ENCODE data around the gene SEC61B. TPM values are rescaled to one million over a fixed set of nuclear protein-coding genes. Genes with fewer than 3 reads are reported as not detected.
A peak's percentile ranks its signal among the peaks of the same experiment; 100 is the strongest.
"Not testable (repeated sequence)": the region's sequence is repeated elsewhere in the genome, so short reads cannot be mapped to it uniquely, and the experiment has no call there.

Gene SEC61B
- total RNA-seq, 2 experiments from 2014 or later, result 83.8 to 87.8 TPM

DNA sequence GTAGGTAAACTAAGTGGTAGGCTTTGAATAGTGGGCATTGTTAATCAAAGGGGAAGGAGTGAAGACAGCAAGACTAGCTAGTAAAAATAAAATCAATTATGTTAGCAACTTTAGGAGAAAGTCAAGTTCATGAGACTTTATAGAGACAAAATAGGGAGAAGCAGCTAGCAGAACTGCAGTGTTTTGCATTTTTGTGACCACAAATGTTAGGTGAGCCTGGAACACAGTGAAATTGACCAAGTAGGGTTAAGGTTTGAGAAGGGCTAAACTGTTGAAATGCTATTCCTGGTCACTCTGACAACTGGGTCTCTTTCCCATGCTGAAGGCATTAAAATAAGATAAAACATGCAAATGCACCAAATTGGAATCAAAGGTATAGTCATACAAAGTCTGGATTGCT lies 13.0 kb downstream of the SEC61B start:
- peaks cover 19% of the 10 kb centered on the region for H3K36me3 Mint-ChIP-seq
- no peak overlapping the region for H3K4me3 Mint-ChIP-seq
- DNase-seq, result no peak
- no peak overlapping the region for H3K27ac Mint-ChIP-seq
- peaks cover 2% of the 10 kb centered on the region for H3K9me3 Mint-ChIP-seq
- no peak for ATAC-seq (ENCODE audit: low read depth)
- POLR2A ChIA-PET, result interaction anchor here (0.7 kb wide), 1 partner anchor 13 kb away, joined by 3 read pairs; the partner anchor contains the start of genes ALG2 and SEC61B
- H3K27me3 Mint-ChIP-seq, result no peaks in the 10 kb centered on the region
- H3K4me1 Mint-ChIP-seq, result peaks cover 14% of the 10 kb centered on the region

DNA sequence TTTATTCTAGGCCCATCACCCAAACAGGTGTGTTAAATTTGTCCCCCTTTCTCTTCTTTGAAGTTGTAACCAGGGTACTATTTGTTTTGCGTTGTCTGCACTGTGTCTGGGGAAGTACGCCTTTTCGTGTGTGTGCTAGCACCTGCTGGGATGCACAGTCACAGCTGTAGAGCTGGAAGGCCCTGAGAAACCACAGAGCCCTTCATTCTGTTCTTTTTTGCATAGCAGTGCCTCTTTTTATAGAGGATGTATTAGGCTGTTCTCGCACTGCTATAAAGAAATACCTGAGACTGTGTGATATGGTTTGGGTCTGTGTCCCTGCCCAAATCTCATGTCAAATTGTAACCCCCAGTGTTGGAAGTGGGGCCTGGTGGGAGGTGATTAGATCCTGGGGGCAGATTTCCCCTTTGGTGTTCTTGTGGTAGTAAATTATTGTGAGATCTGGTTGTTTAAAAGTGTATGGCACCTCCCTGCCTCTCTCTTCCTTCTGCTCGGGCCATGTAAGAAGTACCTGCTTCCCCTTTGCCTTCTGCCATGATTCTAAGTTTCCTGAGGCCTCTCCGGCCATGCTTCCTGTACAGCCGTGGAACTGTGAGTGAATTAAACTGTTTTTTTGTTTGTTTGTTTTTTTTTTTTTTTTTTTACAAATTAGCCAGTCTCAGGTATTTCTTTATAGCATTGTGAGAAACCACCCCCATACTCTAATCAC lies 14.0 kb downstream of the SEC61B start:
- peak overlapping the region; percentile 20 for H3K4me3 Mint-ChIP-seq
- H3K4me1 Mint-ChIP-seq, result peaks cover 14% of the 10 kb centered on the region
- no peak overlapping the region for H3K27ac Mint-ChIP-seq
- H3K27me3 Mint-ChIP-seq, result no peaks in the 10 kb centered on the region
- peaks cover 12% of the 10 kb centered on the region for H3K36me3 Mint-ChIP-seq
- ATAC-seq (ENCODE audit: low read depth), result peak; percentile 60
- peaks cover 2% of the 10 kb centered on the region for H3K9me3 Mint-ChIP-seq
- POLR2A ChIA-PET, result interaction anchor here (0.7 kb wide), 1 partner anchor 30 kb away, joined by 4 read pairs; no protein-coding TSS in a partner anchor
- no peak for DNase-seq

DNA sequence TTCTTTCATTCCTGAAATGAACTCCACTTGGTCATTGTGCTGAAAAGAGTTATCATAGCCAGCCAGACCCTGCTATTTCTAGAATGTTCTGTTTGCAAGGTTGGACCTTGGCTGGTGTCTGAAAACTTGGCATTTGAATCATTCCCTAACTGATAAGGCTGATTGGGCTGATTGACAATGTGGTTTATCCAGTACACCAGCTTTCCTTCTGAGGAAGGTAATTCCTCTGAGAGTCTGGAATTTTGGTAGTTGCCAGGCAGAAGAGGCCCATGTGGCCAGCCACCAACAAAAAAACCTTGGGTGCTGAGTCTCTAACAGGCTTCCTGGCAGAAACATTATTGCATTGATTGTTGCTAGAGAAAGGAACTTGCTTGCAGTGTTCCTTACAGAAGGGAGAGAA lies 15.3 kb downstream of the SEC61B start:
- POLR2A ChIA-PET, result no interaction called here

DNA sequence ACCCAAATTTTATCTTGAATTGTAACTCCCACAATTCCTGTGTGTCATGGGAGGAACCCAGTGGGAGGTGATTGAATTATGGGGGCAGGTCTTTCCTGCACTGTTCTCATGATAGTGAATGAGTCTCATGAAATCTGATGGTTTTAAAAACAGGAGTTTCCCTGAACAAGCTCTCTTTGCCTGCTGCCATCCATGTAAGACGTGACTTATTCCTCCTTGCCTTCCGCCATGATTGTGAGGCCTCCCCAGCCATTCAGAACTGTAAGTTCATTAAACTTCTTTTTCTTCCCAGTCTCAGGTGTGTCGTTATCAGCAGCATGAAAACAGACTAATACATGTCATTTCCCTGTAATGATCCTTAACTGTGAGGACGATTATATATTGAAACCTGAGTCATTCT lies 15.8 kb downstream of the SEC61B start:
- H3K9me3 Mint-ChIP-seq; DNase-seq; POLR2A ChIA-PET; H3K27ac Mint-ChIP-seq; ATAC-seq (ENCODE audit: low read depth); H3K27me3 Mint-ChIP-seq; H3K4me3 Mint-ChIP-seq: not testable (repeated sequence)
- peaks cover 14% of the 10 kb centered on the region for H3K4me1 Mint-ChIP-seq
- peaks cover 13% of the 10 kb centered on the region for H3K36me3 Mint-ChIP-seq

More for the DNA sequence above, 15.3 kb downstream of the SEC61B start:
- no peaks in the 10 kb centered on the region for H3K27me3 Mint-ChIP-seq
- no peak overlapping the region for H3K4me3 Mint-ChIP-seq
- H3K4me1 Mint-ChIP-seq, result peaks cover 14% of the 10 kb centered on the region
- H3K27ac Mint-ChIP-seq, result no peak overlapping the region
- peaks cover 11% of the 10 kb centered on the region for H3K36me3 Mint-ChIP-seq
- DNase-seq, result no peak
- no peak for ATAC-seq (ENCODE audit: low read depth)
- peaks cover 2% of the 10 kb centered on the region for H3K9me3 Mint-ChIP-seq

DNA sequence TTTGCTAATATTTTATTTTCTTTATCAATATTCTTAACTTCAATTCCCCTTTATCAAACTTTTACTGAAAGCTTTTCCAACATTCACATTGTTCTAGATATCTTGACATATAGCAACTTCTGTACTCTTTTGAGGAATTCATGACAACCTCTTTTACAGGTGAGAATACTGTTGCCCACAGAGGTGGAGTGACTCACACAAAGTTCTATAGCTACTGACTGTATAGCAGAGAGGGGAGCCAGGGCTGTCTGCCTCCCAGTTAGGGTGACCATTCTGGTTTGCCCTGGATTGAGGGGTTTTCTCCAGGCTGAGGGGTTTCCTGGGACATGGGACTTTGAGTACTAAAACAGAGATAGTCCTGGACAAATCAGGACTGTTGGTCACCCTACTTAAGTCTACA lies 16.2 kb downstream of the SEC61B start:
- H3K9me3 Mint-ChIP-seq, result peaks cover 2% of the 10 kb centered on the region

DNA sequence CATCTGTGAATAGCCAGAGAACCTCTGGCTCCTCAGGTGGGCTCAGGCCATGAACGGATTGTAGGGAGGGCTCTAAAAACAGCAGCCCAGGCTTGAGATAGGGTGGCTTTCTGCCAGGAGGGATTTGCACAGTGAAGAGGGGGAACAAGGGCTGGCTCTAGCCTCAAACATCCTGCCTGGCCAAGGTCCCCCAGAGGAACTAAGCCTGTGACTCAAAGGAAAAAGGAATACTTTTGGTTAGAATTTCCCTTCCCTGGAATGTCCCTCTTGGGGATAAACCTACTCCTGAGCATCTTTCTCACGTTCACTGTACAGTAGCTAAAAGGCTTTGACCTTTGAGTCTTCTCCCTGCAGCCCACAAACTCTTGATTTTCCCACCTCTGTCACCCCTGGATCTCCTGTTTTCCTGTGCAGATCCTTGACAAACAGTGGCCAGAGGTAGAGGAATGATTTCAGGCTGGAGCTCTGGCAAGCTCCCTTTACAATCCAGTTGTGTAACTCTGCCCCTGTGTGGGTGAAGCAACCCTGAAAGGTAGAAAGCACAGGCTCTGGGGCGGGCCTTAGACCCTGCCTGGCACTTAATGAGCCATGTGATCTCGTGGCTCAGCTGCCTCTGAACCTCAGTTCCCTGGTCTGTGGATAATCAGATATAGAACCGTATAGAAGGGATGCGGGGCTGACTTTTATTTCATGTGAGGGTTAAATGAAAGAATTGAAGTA lies 17.4 kb downstream of the SEC61B start:
- Mint-ChIP-seq H3K4me1 (peaks cover 15% of the 10 kb centered on the region), H3K27ac (no peak overlapping the region), H3K9me3 (peaks cover 2% of the 10 kb centered on the region), H3K27me3 (no peaks in the 10 kb centered on the region), H3K36me3 (peaks cover 9% of the 10 kb centered on the region), H3K4me3 (no peak overlapping the region)
- DNase-seq, result no peak
- no peak for ATAC-seq (ENCODE audit: low read depth)
- POLR2A ChIA-PET, result no interaction called here

More for the DNA sequence above, 16.2 kb downstream of the SEC61B start:
- no peaks in the 10 kb centered on the region for H3K27me3 Mint-ChIP-seq
- DNase-seq (no peak), ATAC-seq (ENCODE audit: low read depth) (no peak)
- H3K4me1 Mint-ChIP-seq, result peaks cover 14% of the 10 kb centered on the region
- H3K27ac Mint-ChIP-seq, result no peak overlapping the region
- H3K4me3 Mint-ChIP-seq, result no peak overlapping the region
- peaks cover 9% of the 10 kb centered on the region for H3K36me3 Mint-ChIP-seq
- POLR2A ChIA-PET, result no interaction called here

DNA sequence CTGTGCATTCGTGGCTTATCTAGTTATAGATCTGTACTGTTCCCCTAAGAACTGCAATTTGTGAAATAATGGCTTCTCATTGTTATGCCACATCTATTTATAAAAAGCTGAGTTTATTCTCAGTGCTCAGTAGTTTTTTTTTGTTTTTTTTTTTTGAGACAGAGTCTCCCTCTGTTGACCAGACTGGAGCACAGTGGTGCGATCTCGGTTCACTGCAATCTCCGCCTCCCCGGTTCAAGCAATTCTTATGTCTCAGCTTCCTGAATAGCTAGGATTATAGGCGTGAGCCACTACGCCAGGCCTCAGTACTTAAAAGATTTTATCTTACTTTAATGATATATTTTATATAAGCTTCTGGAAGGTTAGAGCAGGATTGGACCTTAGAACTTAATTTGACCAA lies 19.0 kb downstream of the SEC61B start:
- DNase-seq (no peak), ATAC-seq (ENCODE audit: low read depth) (no peak)
- Mint-ChIP-seq H3K36me3 (peaks cover 9% of the 10 kb centered on the region), H3K27me3 (no peaks in the 10 kb centered on the region), H3K9me3 (peaks cover 2% of the 10 kb centered on the region), H3K27ac (no peak overlapping the region), H3K4me3 (no peak overlapping the region), H3K4me1 (peaks cover 13% of the 10 kb centered on the region)
- POLR2A ChIA-PET, result interaction anchor here (0.5 kb wide), 1 partner anchor 738 kb away, joined by 4 read pairs; no protein-coding TSS in a partner anchor

DNA sequence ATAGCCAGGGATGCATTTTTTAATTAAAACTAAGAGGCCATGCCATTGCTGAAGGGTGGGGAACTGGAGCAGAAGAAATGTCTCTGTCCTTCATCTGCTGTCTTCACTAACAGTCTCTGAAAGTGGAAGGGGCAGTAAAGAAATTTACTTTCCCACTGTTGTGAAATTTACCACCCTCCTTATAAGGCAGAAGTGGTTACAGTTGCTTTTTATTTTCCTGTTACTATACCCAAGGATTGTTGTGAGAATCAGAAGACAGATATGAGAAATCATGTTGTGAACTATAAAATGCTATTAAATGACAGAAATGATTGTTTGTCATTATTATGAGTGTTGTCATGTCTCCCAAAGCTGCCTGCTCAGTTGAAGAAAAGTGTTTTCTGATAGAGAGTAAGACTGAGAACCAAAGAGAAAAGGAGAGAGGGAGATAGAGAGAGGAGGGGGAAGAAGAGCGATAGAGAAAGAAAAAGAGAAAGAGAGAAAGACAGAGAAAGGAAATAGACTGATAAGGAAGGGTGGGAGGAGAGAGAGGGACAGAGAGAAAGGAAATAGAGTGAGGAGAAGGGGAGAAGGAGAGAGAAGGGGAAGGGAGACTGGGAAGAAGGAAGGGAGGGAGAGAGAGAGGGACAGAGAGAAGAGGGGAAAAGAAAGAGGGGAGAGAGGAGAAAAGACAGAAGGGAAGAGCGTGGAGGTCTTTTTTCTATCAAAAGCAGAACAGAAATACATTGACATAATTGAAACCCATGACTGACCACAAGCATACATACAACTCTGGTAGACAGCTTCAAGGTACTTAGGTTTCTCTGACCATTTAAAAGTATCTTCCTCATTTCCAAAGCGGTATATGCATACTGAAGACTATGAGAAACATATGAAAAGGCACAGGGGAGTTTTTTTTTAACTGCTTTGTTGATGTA lies 22.5 kb downstream of the SEC61B start:
- H3K4me1 Mint-ChIP-seq, result peaks cover 8% of the 10 kb centered on the region
- H3K4me3 Mint-ChIP-seq, result no peak overlapping the region
- H3K36me3 Mint-ChIP-seq, result peaks cover 4% of the 10 kb centered on the region
- ATAC-seq (ENCODE audit: low read depth), result no peak
- H3K9me3 Mint-ChIP-seq, result peaks cover 4% of the 10 kb centered on the region
- POLR2A ChIA-PET, result no interaction called here
- H3K27ac Mint-ChIP-seq, result no peak overlapping the region
- no peaks in the 10 kb centered on the region for H3K27me3 Mint-ChIP-seq
- no peak for DNase-seq

DNA sequence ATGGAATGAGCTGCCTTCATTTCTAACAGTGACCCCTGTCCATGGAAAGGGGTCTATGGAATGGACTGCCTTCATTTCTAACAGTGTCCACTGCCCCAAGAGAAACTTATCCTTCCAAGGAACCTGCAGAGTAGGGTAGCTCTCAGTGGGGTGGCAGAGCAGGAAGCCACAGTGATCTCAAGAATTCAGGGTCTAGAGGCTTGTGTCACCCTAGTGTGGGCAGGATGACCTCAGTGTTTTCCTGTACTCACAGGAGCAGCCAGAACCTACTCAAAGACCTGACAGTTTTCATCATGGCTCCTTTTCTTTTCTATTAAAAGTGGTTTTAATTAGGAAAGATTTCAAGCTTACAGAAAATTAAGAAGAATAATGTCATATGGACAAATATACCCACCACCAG lies 27.5 kb downstream of the SEC61B start:
- POLR2A ChIA-PET, result no interaction called here
- Mint-ChIP-seq H3K9me3 (peaks cover 4% of the 10 kb centered on the region), H3K27ac (peak overlapping the region; percentile 6), H3K36me3 (no peaks in the 10 kb centered on the region), H3K4me1 (peaks cover 25% of the 10 kb centered on the region), H3K27me3 (no peaks in the 10 kb centered on the region), H3K4me3 (peak overlapping the region; percentile 43)
- no peak for DNase-seq
- peak; percentile 83 for ATAC-seq (ENCODE audit: low read depth)

DNA sequence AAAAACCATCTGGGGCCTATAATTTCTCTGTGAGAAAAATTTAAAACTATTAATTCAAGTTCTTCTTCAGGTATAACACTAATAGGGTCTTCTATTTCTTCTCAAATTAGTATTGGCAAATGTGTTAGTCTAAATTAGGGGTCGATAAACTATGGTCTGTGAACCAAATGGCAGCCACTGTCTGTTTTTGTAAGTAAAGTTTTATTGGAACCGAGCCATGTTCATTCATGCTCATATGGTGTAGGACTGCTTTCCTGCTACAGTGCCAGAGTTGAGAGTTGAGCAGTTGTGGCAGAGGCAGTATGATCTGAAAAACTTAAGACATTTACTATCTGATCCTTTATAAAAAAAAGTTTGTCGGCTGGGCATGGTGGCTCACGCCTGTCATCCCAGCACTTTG lies 29.1 kb downstream of the SEC61B start:
- H3K4me1 Mint-ChIP-seq, result peaks cover 26% of the 10 kb centered on the region
- H3K27ac Mint-ChIP-seq, result no peak overlapping the region
- no peaks in the 10 kb centered on the region for H3K27me3 Mint-ChIP-seq
- H3K36me3 Mint-ChIP-seq, result no peaks in the 10 kb centered on the region
- ATAC-seq (ENCODE audit: low read depth) (no peak), DNase-seq (no peak)
- no peak overlapping the region for H3K4me3 Mint-ChIP-seq
- POLR2A ChIA-PET, result no interaction called here
- H3K9me3 Mint-ChIP-seq, result peaks cover 4% of the 10 kb centered on the region

DNA sequence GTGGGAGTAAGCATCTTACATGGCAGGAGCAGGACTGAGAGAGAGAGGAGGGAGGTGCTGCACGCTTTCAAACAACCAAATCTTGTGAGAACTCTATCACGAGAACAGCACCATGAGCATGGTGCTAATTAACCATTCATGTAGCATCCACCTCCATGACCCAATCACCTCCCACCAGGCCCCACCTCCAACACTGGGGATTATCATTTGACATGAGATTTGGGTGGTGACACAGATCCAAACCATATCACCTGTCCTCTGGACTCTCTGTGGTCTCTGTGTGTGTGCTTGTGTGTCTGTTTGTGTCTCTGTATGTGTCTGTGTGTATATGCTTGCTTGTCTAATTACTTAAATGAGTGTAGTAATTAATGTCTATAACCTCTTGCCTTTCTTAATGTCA lies 31.1 kb downstream of the SEC61B start:
- ATAC-seq (ENCODE audit: low read depth) (no peak), DNase-seq (no peak)
- H3K27ac Mint-ChIP-seq, result peak overlapping the region; percentile 83
- H3K36me3 Mint-ChIP-seq, result no peaks in the 10 kb centered on the region
- peak overlapping the region; percentile 70 for H3K4me3 Mint-ChIP-seq
- no peaks in the 10 kb centered on the region for H3K9me3 Mint-ChIP-seq
- H3K27me3 Mint-ChIP-seq, result no peaks in the 10 kb centered on the region
- POLR2A ChIA-PET, result interaction anchor here (2.6 kb wide), 1 partner anchor 31 kb away, joined by 13 read pairs; the partner anchor contains the start of genes ALG2 and SEC61B
- peaks cover 26% of the 10 kb centered on the region for H3K4me1 Mint-ChIP-seq

DNA sequence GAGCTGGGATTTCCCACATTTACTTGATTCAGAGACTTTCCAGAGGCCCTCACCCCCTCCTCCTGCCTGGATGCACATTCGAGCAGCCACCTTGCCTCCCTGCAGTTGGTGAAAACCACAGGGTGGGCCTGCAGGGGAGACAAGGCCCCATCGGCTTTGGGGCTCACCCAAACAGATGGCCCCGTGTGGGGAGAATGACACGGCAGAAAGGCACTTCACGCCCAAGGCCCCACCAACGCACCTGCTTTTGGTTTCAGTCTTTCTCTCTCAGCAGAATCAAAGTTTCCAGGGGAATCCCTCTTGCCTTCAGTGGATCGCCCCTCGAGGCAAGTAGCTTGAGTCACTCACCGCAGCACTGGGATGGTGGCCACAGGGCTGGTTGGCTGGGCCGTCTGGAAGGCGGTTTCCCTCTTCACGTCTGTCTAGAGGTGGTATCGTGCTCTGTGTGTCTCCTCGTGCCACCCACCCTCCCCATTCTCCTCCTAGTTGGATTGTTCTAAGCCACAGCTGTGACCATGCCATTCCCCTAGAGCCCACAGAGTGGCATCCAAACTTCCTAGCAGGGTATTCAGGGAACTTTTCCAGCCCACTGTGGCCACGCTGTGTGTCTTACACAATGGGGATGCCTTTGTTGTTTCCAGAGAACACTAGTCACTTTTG lies 31.8 kb downstream of the SEC61B start:
- H3K4me1 Mint-ChIP-seq, result peaks cover 28% of the 10 kb centered on the region
- DNase-seq, result peak; percentile 74
- H3K27ac Mint-ChIP-seq, result peak overlapping the region; percentile 83
- peak overlapping the region; percentile 70 for H3K4me3 Mint-ChIP-seq
- no peaks in the 10 kb centered on the region for H3K9me3 Mint-ChIP-seq
- H3K36me3 Mint-ChIP-seq, result no peaks in the 10 kb centered on the region
- no peaks in the 10 kb centered on the region for H3K27me3 Mint-ChIP-seq
- ATAC-seq (ENCODE audit: low read depth), result peak; percentile 83
- POLR2A ChIA-PET, result interaction anchor here (2.6 kb wide), 1 partner anchor 31 kb away, joined by 13 read pairs; the partner anchor contains the start of genes ALG2 and SEC61B

DNA sequence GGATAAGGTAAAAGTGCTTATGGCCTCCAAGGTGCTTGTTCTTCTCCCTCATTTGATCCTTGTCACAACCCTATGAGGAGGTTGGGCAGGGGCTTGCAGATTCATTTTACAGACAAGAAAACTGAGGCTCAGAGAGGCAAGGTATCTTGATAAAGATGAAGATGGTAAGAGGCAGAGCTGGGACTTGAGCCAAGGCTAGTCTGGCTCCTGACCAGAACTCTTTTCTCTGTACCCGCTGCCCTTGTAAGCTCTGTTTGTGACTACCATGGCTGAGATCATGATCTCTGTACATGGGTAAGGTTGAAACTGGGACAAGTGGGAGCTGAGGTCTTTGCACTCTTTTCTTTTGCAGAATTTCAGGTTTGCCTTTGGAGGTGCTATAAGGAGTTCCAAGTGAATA lies 33.6 kb downstream of the SEC61B start:
- DNase-seq (no peak), ATAC-seq (ENCODE audit: low read depth) (no peak)
- Mint-ChIP-seq H3K4me1 (peaks cover 28% of the 10 kb centered on the region), H3K36me3 (no peaks in the 10 kb centered on the region), H3K27ac (no peak overlapping the region), H3K27me3 (no peaks in the 10 kb centered on the region), H3K4me3 (no peak overlapping the region), H3K9me3 (no peaks in the 10 kb centered on the region)
- POLR2A ChIA-PET, result no interaction called here

All from activated naive CD8-positive, alpha-beta T cell treated with anti-CD3 and anti-CD28 coated beads, Interleukin-2, amount 10 ng/mL, durations not matched to agents 7 days and 5 days (primary cell).